ENCODE data around the gene HCRTR1.

HCRTR1 gene

GRCh38 chr1:31580891-31581603, 36.4 kb upstream of the HCRTR1 start:
- TF ChIP-seq TCF12 (IDR thresholded peaks at IDR 0.05; ENCODE audit: low read depth) (no peak), CEBPB (IDR thresholded peaks at IDR 0.05) (no peak), CREB1 (IDR thresholded peaks at IDR 0.05; ENCODE audit: low read depth) (no peak), REST (IDR thresholded peaks at IDR 0.05; ENCODE audit: low read depth) (no peak), EP300 (IDR thresholded peaks at IDR 0.05; ENCODE audit: borderline replicate concordance) (no peak), MAX (IDR thresholded peaks at IDR 0.05) (no peak), TAF1 (IDR thresholded peaks at IDR 0.05; ENCODE audit: low read depth) (no peak), ZBTB7A (IDR thresholded peaks at IDR 0.05; ENCODE audit: low read depth) (no peak), NFIC (IDR thresholded peaks at IDR 0.05) (no peak), EGR1 (IDR thresholded peaks at IDR 0.05) (no peak), USF1 (IDR thresholded peaks at IDR 0.05) (no peak), FOXM1 (IDR thresholded peaks at IDR 0.05; ENCODE audit: borderline replicate concordance, low read depth) (no peak), RAD21 (IDR thresholded peaks at IDR 0.05; ENCODE audit: low read depth) (no peak), YY1 (IDR thresholded peaks at IDR 0.05; ENCODE audit: low read depth) (no peak), TEAD4 (IDR thresholded peaks at IDR 0.05) (no peak)

GRCh38 chr1:31581821-31582810, 35.4 kb upstream of the HCRTR1 start:
- TF ChIP-seq EP300 (IDR thresholded peaks at IDR 0.05; ENCODE audit: borderline replicate concordance) = 0 out of 2 replicates have a peak, but pooled peaks have one; percentile 7
- TF ChIP-seq ZBTB7A (IDR thresholded peaks at IDR 0.05; ENCODE audit: low read depth) = no peak

- TF ChIP-seq FOXM1 (IDR thresholded peaks at IDR 0.05; ENCODE audit: borderline replicate concordance, low read depth) (no peak), RAD21 (IDR thresholded peaks at IDR 0.05; ENCODE audit: low read depth) (no peak), TEAD4 (IDR thresholded peaks at IDR 0.05) (no peak), ZBTB7A (IDR thresholded peaks at IDR 0.05; ENCODE audit: low read depth) (no peak), EGR1 (IDR thresholded peaks at IDR 0.05) (no peak), EP300 (IDR thresholded peaks at IDR 0.05; ENCODE audit: borderline replicate concordance) (no peak), CREB1 (IDR thresholded peaks at IDR 0.05; ENCODE audit: low read depth) (no peak), TCF12 (IDR thresholded peaks at IDR 0.05; ENCODE audit: low read depth) (no peak), TAF1 (IDR thresholded peaks at IDR 0.05; ENCODE audit: low read depth) (no peak), REST (IDR thresholded peaks at IDR 0.05; ENCODE audit: low read depth) (no peak), MAX (IDR thresholded peaks at IDR 0.05) (no peak), YY1 (IDR thresholded peaks at IDR 0.05; ENCODE audit: low read depth) (no peak), NFIC (IDR thresholded peaks at IDR 0.05) (no peak), USF1 (IDR thresholded peaks at IDR 0.05) (no peak)
These were observed 34.2 kb upstream of the HCRTR1 start for GRCh38 chr1:31583082-31583994.

- TF ChIP-seq NFIC (IDR thresholded peaks at IDR 0.05) (peak; percentile 85), EP300 (IDR thresholded peaks at IDR 0.05; ENCODE audit: borderline replicate concordance) (peak; percentile 58; the same call in 1 of the 2 replicates), FOXM1 (IDR thresholded peaks at IDR 0.05; ENCODE audit: borderline replicate concordance, low read depth) (no peak), CEBPB (IDR thresholded peaks at IDR 0.05) (no peak), REST (IDR thresholded peaks at IDR 0.05; ENCODE audit: low read depth) (no peak), RAD21 (IDR thresholded peaks at IDR 0.05; ENCODE audit: low read depth) (no peak), TEAD4 (IDR thresholded peaks at IDR 0.05) (no peak), MAX (IDR thresholded peaks at IDR 0.05) (no peak), ZBTB7A (IDR thresholded peaks at IDR 0.05; ENCODE audit: low read depth) (peak; percentile 76), YY1 (IDR thresholded peaks at IDR 0.05; ENCODE audit: low read depth) (no peak), CREB1 (IDR thresholded peaks at IDR 0.05; ENCODE audit: low read depth) (no peak), EGR1 (IDR thresholded peaks at IDR 0.05) (no peak), USF1 (IDR thresholded peaks at IDR 0.05) (peak; percentile 85), TCF12 (IDR thresholded peaks at IDR 0.05; ENCODE audit: low read depth) (peak; percentile 44), TAF1 (IDR thresholded peaks at IDR 0.05; ENCODE audit: low read depth) (no peak)
These were observed 33.3 kb upstream of the HCRTR1 start for GRCh38 chr1:31583995-31584868.
